ENCODE data around the gene MARK2. TPM values are rescaled to one million over a fixed set of nuclear protein-coding genes. Genes with fewer than 3 reads are reported as not detected.

MARK2 gene
- polyA plus RNA-seq, 1 of the 3 experiments (the other 2 are of a cell fraction): 18.8 TPM

DNA sequence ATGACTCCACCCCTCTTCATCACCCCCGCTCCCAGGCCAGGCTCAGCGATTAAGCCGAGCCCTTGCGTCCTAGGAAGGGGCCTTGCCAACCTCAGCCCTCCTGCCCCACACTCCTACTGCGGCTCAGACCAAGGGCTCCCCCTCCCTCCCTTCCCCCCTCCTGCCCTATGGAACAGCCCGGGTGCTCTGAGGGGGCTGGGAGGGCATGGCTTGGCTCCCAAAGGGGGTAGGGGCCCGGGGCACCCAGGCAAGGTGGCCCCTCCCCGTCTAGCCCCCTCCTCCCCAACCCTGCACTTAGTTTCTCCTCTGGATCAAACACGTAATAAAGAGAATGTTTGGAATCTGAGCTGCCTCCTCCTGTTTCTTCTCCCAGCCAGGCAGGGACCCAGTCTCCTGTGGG lies 71.8 kb downstream of the MARK2 start:
- CTCF ChIA-PET: interaction anchor here (1.9 to 3.0 kb wide), 3 partner anchors 35 to 243 kb away, joined by 4 to 22 read pairs (median 17); no protein-coding TSS in a partner anchor
- TF ChIP-seq EP300 (IDR thresholded peaks at IDR 0.05; ENCODE audit: borderline replicate concordance in 1 of 2, low read depth in 1 of 2, low read length in 1 of 2) (no peak), POLR2AphosphoS5 (IDR thresholded peaks at IDR 0.05; ENCODE audit: low read depth, low read length) (no peak), SIN3A (IDR thresholded peaks at IDR 0.05; ENCODE audit: borderline replicate concordance, low read depth, low read length) (no peak), MXI1 (IDR thresholded peaks at IDR 0.05; ENCODE audit: low read depth, low read length) (no peak), REST (IDR thresholded peaks at IDR 0.05; ENCODE audit: low read depth, low read length) (no peak), TEAD4 (IDR thresholded peaks at IDR 0.05; ENCODE audit: borderline replicate concordance, insufficient read depth) (no peak), CHD2 (IDR thresholded peaks at IDR 0.05; ENCODE audit: low read length, partially characterized antibody) (no peak), MEF2A (IDR thresholded peaks at IDR 0.05; ENCODE audit: borderline replicate concordance, low read depth) (no peak), GABPA (IDR thresholded peaks at IDR 0.05; ENCODE audit: low read depth) (no peak), GATA2 (CRISPR knock-in tag; IDR thresholded peaks at IDR 0.05) (no peak), FOXM1 (IDR thresholded peaks at IDR 0.05; ENCODE audit: low read depth) (no peak), RCOR1 (IDR thresholded peaks at IDR 0.05; ENCODE audit: low read length) (no peak), YY1 (IDR thresholded peaks at IDR 0.05; ENCODE audit: low read depth) (no peak), NRF1 (IDR thresholded peaks at IDR 0.05; ENCODE audit: low read depth, low read length) (no peak)
- TF ChIP-seq, protein P1, sequence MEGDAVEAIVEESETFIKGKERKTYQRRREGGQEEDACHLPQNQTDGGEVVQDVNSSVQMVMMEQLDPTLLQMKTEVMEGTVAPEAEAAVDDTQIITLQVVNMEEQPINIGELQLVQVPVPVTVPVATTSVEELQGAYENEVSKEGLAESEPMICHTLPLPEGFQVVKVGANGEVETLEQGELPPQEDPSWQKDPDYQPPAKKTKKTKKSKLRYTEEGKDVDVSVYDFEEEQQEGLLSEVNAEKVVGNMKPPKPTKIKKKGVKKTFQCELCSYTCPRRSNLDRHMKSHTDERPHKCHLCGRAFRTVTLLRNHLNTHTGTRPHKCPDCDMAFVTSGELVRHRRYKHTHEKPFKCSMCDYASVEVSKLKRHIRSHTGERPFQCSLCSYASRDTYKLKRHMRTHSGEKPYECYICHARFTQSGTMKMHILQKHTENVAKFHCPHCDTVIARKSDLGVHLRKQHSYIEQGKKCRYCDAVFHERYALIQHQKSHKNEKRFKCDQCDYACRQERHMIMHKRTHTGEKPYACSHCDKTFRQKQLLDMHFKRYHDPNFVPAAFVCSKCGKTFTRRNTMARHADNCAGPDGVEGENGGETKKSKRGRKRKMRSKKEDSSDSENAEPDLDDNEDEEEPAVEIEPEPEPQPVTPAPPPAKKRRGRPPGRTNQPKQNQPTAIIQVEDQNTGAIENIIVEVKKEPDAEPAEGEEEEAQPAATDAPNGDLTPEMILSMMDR (IDR thresholded peaks at IDR 0.05): no peak
- TF ChIP-seq, protein P2, sequence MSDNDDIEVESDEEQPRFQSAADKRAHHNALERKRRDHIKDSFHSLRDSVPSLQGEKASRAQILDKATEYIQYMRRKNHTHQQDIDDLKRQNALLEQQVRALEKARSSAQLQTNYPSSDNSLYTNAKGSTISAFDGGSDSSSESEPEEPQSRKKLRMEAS (IDR thresholded peaks at IDR 0.05; ENCODE audit: low read depth): no peak
- TF ChIP-seq, protein P3, sequence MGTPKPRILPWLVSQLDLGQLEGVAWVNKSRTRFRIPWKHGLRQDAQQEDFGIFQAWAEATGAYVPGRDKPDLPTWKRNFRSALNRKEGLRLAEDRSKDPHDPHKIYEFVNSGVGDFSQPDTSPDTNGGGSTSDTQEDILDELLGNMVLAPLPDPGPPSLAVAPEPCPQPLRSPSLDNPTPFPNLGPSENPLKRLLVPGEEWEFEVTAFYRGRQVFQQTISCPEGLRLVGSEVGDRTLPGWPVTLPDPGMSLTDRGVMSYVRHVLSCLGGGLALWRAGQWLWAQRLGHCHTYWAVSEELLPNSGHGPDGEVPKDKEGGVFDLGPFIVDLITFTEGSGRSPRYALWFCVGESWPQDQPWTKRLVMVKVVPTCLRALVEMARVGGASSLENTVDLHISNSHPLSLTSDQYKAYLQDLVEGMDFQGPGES (IDR thresholded peaks at IDR 0.05; ENCODE audit: low read depth, low read length): no peak
- WGBS (ENCODE audit: low lambda C conversion rate): 79% methylated on average over 9 of the region's 9 CpGs

More for the DNA sequence above, 71.8 kb downstream of the MARK2 start:
- Histone ChIP-seq H3K79me2 (ENCODE audit: insufficient read depth) (no peaks in the 10 kb centered on the region), H3K27ac (ENCODE audit: low read depth in 2 of 2, low read length in 1 of 2) (peak overlapping the region in 1 of 2 experiments; percentile 74; a peak in 2 of 4 replicates), H3K9ac (no peak overlapping the region), H3K27me3 (ENCODE audit: insufficient read depth) (no peaks in the 10 kb centered on the region), H3K9me3 (no peaks in the 10 kb centered on the region), H3K36me3 (replicated peaks in 1 of 2; ENCODE audit: control insufficient read depth in 1 of 2, insufficient read depth in 2 of 2, low read length in 1 of 2) (peaks cover 0 to 29% of the 10 kb centered on the region in 2 experiments), H2AFZ (ENCODE audit: low read depth) (no peak overlapping the region), H3K4me3 (ENCODE audit: low read depth in 2 of 2, low read length in 1 of 2) (no peak overlapping the region), H3F3A (replicated peaks; ENCODE audit: insufficient read depth) (no peaks in the 10 kb centered on the region), H4K20me1 (ENCODE audit: insufficient read depth) (no peaks in the 10 kb centered on the region), H3K4me1 (ENCODE audit: control insufficient read depth in 1 of 2, insufficient read depth in 2 of 2, low read depth in 1 of 2, low read length in 1 of 2) (peaks cover 0 to 36% of the 10 kb centered on the region in 2 experiments; a peak in 1 of 4 replicates), H3K4me2 (no peak overlapping the region), H3K9me2 (no peaks in the 10 kb centered on the region)
- DNase-seq: peak; percentile 60
- POLR2A ChIA-PET: no interaction called here

All from SK-N-SH (cell line).